Suppressor macrophage treated with lipopolysaccharide for 1 hour (primary cell): ENCODE measurements around the gene HOXC13.

Source experiments
- DNase-seq, 3 donors: peaks; one replicate each; pipeline ENCODE4 v3.0.0-alpha.2; 2020 to 2022

HOXC13 gene

GRCh38 chr12:53995378-53996239 lies 57.0 kb downstream of the HOXC13 start:
- DNase-seq = peak; percentile 52 to 79 (median 56)
